ENCODE data around the gene TMEM95. TPM values are rescaled to one million over a fixed set of nuclear protein-coding genes. Genes with fewer than 3 reads are reported as not detected.

TMEM95 gene
- total and polyA plus RNA-seq, 2 of the 8 experiments (the other 6 are each of a cell fraction or from before 2014, with no cell fraction given), result not detected

DNA sequence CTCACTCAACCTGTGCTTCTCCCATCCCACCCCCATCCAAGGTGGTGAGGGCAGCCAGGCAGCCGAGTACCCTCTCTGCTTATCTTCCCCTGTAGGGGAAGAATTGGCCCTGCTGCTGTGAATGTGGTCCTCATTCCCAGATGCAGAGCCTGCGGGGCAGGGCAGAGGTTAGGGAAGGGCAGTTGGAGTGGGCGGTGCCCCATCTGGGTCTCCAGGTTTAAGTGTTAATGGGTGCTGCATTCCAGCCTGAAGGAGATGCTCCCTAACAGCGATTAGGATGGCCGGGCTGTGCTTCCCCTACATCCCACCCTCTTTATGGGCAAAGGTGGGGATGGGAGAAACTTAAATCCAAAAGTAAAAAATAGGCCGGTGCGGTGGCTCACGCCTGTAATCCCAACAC lies 12.1 kb downstream of the TMEM95 start:
- no peak overlapping the region for H3K14ac ChIP-seq (ENCODE audit: insufficient read length)
- H3K27ac ChIP-seq (ENCODE audit: low read depth, low read length), result no peak overlapping the region
- CTCF ChIA-PET (ENCODE audit: partially characterized antibody), result interaction anchor here (1.0 to 1.1 kb wide), 2 partner anchors 11 to 19 kb away, joined by 3 read pairs; no protein-coding TSS in a partner anchor
- H2BK12ac ChIP-seq (ENCODE audit: low read depth, low read length), result peak overlapping the region; percentile 27; the same call in 1 of the 2 replicates
- H3K79me2 ChIP-seq (ENCODE audit: control insufficient read depth in 1 of 2, insufficient read depth in 2 of 2, low read length in 2 of 2), result no peaks in the 10 kb centered on the region
- POLR2A ChIA-PET (ENCODE audit: partially characterized antibody), result interaction anchor here (0.8 to 2.7 kb wide), 3 partner anchors 12 to 214 kb away, joined by 3 to 10 read pairs (median 3); partner anchors contain the start of gene TMEM95
- no peak overlapping the region for H4K91ac ChIP-seq (replicated peaks; ENCODE audit: insufficient read length, low read length)
- no peak overlapping the region for H3K4me2 ChIP-seq (ENCODE audit: insufficient read depth in 1 of 2, low read depth in 2 of 2, low read length in 2 of 2)
- H2BK120ac ChIP-seq (replicated peaks; ENCODE audit: low read depth, low read length), result no peak overlapping the region
- H2BK15ac ChIP-seq (ENCODE audit: low read length), result no peak overlapping the region
- H2BK20ac ChIP-seq (ENCODE audit: low read length), result no peak overlapping the region
- H3K23me2 ChIP-seq (ENCODE audit: low read depth, low read length), result no peaks in the 10 kb centered on the region
- peak overlapping the region; percentile 69 for H3K4ac ChIP-seq (replicated peaks; ENCODE audit: insufficient read length, low read depth, low read length)
- H4K5ac ChIP-seq (ENCODE audit: insufficient read length, low read depth, low read length), result no peak overlapping the region
- no peak overlapping the region for H2AFZ ChIP-seq (ENCODE audit: low read length)
- H3K79me1 ChIP-seq (ENCODE audit: low read depth, low read length), result no peaks in the 10 kb centered on the region
- no peak overlapping the region; the same call in 1 of the 2 replicates for H3K18ac ChIP-seq (ENCODE audit: extremely low read depth, low read length)
- H3K9ac ChIP-seq (replicated peaks in 1 of 4; ENCODE audit: extremely low read depth in 1 of 4, low read depth in 3 of 4, low read length in 3 of 4), result peak overlapping the region in 1 of 4 experiments; percentile 32; a peak in 1 of 7 replicates
- H3K23ac ChIP-seq (ENCODE audit: insufficient read length), result no peak overlapping the region
- 0 out of 2 replicates have a peak overlapping the region, but pooled peaks have one; percentile 68 for H4K8ac ChIP-seq (ENCODE audit: extremely low read depth, insufficient read depth, low read length)
- WGBS, 2 experiments (ENCODE audit: extremely low coverage in 1 of 2, insufficient coverage in 1 of 2, insufficient read length in 1 of 2, insufficient replicate concordance in 2 of 2, low coverage in 1 of 2, low lambda C conversion rate in 2 of 2, missing lambda C conversion rate in 1 of 2), result 63% methylated on average over 7 of the region's 8 CpGs; no CpG with 5 or more reads in 1 of the 2 experiments
- H3K36me3 ChIP-seq (ENCODE audit: control insufficient read depth in 2 of 4, insufficient read depth in 4 of 4, low read length in 3 of 4), result no peaks in the 10 kb centered on the region
- no peaks in the 10 kb centered on the region for H3K27me3 ChIP-seq (replicated peaks in 1 of 4; ENCODE audit: control insufficient read depth in 3 of 4, extremely low read depth in 1 of 4, insufficient read depth in 3 of 4, low read length in 3 of 4)
- no peaks in the 10 kb centered on the region for H3K9me3 ChIP-seq (ENCODE audit: insufficient read depth in 2 of 2, low read depth in 1 of 2, low read length in 1 of 2)
- no peak overlapping the region for H2AK5ac ChIP-seq (ENCODE audit: low read depth, low read length)
- no peak overlapping the region for H2BK5ac ChIP-seq (ENCODE audit: low read depth, low read length)
- no peak overlapping the region for H3K4me3 ChIP-seq (ENCODE audit: extremely low read depth in 1 of 4, insufficient read depth in 2 of 4, low read depth in 3 of 4, low read length in 4 of 4)
- DNase-seq (ENCODE audit: low read depth in 1 of 2, low spot score in 2 of 2) (no peak), FAIRE-seq (no peak)
- TF ChIP-seq BACH1 (IDR thresholded peaks at IDR 0.05; ENCODE audit: low read length) (no peak), TEAD4 (IDR thresholded peaks at IDR 0.05; ENCODE audit: low read depth, low read length) (peak; percentile 54; the same call in 1 of the 2 replicates)
- H4K20me1 ChIP-seq (replicated peaks in 1 of 2; ENCODE audit: control insufficient read depth in 1 of 2, insufficient read depth in 2 of 2, low read length in 2 of 2), result no peaks in the 10 kb centered on the region
- H3K4me1 ChIP-seq (replicated peaks in 1 of 4; ENCODE audit: control insufficient read depth in 3 of 4, insufficient read depth in 4 of 4, low read length in 3 of 4), result peaks cover 0 to 11% (median 4%) of the 10 kb centered on the region in 4 experiments; a peak in 5 of 7 replicates
- H3K56ac ChIP-seq (replicated peaks; ENCODE audit: insufficient read length, low read depth, low read length), result no peak overlapping the region

All from H1 (cell line).